ENCODE results near the gene TEX2.

Gene TEX2, protein sequence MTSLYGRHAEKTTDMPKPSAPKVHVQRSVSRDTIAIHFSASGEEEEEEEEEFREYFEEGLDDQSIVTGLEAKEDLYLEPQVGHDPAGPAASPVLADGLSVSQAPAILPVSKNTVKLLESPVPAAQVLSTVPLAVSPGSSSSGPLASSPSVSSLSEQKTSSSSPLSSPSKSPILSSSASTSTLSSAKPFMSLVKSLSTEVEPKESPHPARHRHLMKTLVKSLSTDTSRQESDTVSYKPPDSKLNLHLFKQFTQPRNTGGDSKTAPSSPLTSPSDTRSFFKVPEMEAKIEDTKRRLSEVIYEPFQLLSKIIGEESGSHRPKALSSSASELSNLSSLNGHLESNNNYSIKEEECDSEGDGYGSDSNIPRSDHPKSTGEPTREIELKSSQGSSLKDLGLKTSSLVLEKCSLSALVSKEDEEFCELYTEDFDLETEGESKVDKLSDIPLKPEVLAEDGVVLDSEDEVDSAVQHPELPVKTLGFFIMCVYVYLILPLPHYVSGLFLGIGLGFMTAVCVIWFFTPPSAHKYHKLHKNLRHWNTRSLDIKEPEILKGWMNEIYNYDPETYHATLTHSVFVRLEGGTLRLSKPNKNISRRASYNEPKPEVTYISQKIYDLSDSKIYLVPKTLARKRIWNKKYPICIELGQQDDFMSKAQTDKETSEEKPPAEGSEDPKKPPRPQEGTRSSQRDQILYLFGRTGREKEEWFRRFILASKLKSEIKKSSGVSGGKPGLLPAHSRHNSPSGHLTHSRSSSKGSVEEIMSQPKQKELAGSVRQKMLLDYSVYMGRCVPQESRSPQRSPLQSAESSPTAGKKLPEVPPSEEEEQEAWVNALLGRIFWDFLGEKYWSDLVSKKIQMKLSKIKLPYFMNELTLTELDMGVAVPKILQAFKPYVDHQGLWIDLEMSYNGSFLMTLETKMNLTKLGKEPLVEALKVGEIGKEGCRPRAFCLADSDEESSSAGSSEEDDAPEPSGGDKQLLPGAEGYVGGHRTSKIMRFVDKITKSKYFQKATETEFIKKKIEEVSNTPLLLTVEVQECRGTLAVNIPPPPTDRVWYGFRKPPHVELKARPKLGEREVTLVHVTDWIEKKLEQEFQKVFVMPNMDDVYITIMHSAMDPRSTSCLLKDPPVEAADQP

GRCh38 chr17:64263000-64263766 is at the start of gene TEX2:
TSS of gene TEX2 (minus strand) at chr17:64263260. CDS start at chr17:64214217, 49,043 bp downstream.
- H3K36me3 Mint-ChIP-seq = no peaks in the 10 kb centered on the region
- ATAC-seq (ENCODE audit: low read depth) = peak; percentile 88
- H3K27ac Mint-ChIP-seq = peak within 1 kb of the TSS; percentile 80
- H3K9me3 Mint-ChIP-seq = no peaks in the 10 kb centered on the region
- DNase-seq (ENCODE audit: low spot score in 2 of 2) = peak; percentile 76 to 80
- H3K4me3 Mint-ChIP-seq = peak within 1 kb of the TSS; percentile 91
- peaks cover 8% of the 10 kb centered on the region for H3K27me3 Mint-ChIP-seq
- peaks cover 19% of the 10 kb centered on the region for H3K4me1 Mint-ChIP-seq

DNA sequence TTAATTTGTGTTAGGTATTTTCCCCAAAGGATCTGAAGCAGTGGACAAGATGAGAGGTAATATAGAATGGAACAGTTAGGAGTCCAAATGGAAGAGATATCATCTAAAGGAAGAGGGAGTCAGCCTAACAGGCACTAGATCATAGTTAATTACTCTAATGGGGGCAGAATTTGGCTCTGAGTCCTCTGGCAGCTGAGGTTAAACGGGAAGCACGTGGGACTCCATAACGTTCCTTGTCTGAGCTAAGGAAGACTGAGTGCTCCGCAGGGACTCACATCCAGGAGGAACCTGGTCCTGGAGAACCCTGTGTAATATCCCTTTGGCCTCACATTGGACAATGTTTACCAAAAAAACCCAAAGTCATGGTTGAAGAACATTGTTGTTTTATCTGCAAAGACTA is 46.6 kb upstream of the TEX2 start:
- H3K27ac Mint-ChIP-seq = no peak overlapping the region
- peaks cover 2% of the 10 kb centered on the region for H3K4me1 Mint-ChIP-seq
- H3K9me3 Mint-ChIP-seq = no peaks in the 10 kb centered on the region
- H3K36me3 Mint-ChIP-seq = no peaks in the 10 kb centered on the region
- no peak for ATAC-seq (ENCODE audit: low read depth)
- no peaks in the 10 kb centered on the region for H3K27me3 Mint-ChIP-seq
- H3K4me3 Mint-ChIP-seq = no peak overlapping the region
- DNase-seq (ENCODE audit: low spot score in 2 of 2) = no peak

- no peak for DNase-seq (ENCODE audit: low spot score in 2 of 2)
- no peaks in the 10 kb centered on the region for H3K27me3 Mint-ChIP-seq
- H3K36me3 Mint-ChIP-seq = no peaks in the 10 kb centered on the region
- ATAC-seq (ENCODE audit: low read depth) = no peak
- H3K4me1 Mint-ChIP-seq = peaks cover 2% of the 10 kb centered on the region
- H3K4me3 Mint-ChIP-seq = no peak overlapping the region
- no peak overlapping the region for H3K27ac Mint-ChIP-seq
- H3K9me3 Mint-ChIP-seq = no peaks in the 10 kb centered on the region
Measured at GRCh38 chr17:64309021-64309420, 46.0 kb upstream of the TEX2 start.

- no peaks in the 10 kb centered on the region for H3K27me3 Mint-ChIP-seq
- no peak overlapping the region for H3K4me3 Mint-ChIP-seq
- no peaks in the 10 kb centered on the region for H3K36me3 Mint-ChIP-seq
- no peaks in the 10 kb centered on the region for H3K9me3 Mint-ChIP-seq
- peaks cover 2% of the 10 kb centered on the region for H3K4me1 Mint-ChIP-seq
- no peak overlapping the region for H3K27ac Mint-ChIP-seq
- ATAC-seq (ENCODE audit: low read depth) (peak; percentile 71), DNase-seq (ENCODE audit: low spot score in 2 of 2) (peak; percentile 61 to 62)
Measured at GRCh38 chr17:64306850-64307463, 43.9 kb upstream of the TEX2 start.

GRCh38 chr17:64304551-64304950 is 41.5 kb upstream of the TEX2 start:
- no peaks in the 10 kb centered on the region for H3K9me3 Mint-ChIP-seq
- peaks cover 2% of the 10 kb centered on the region for H3K4me1 Mint-ChIP-seq
- H3K27me3 Mint-ChIP-seq = peaks cover 3% of the 10 kb centered on the region
- no peaks in the 10 kb centered on the region for H3K36me3 Mint-ChIP-seq
- H3K4me3 Mint-ChIP-seq = no peak overlapping the region
- DNase-seq (ENCODE audit: low spot score in 2 of 2) = no peak
- no peak overlapping the region for H3K27ac Mint-ChIP-seq
- no peak for ATAC-seq (ENCODE audit: low read depth)

DNA sequence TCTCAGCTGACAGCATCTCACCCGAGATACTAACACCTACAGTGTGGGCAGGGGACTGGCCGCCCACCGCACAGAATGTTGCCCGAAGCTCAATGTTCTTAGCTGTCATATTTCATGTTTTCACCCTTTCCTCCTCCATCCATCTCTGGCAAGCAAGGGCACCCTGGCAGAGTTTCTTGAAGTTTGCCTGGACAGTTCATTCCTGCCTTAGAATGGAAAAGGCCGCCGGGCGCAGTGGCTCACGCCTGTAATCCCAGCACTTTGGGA is 37.6 kb upstream of the TEX2 start:
- Mint-ChIP-seq H3K27me3 (peaks cover 3% of the 10 kb centered on the region), H3K4me1 (no peaks in the 10 kb centered on the region), H3K27ac (no peak overlapping the region), H3K4me3 (no peak overlapping the region), H3K9me3 (no peaks in the 10 kb centered on the region), H3K36me3 (no peaks in the 10 kb centered on the region)
- no peak for DNase-seq (ENCODE audit: low spot score in 2 of 2)
- no peak for ATAC-seq (ENCODE audit: low read depth)

DNA sequence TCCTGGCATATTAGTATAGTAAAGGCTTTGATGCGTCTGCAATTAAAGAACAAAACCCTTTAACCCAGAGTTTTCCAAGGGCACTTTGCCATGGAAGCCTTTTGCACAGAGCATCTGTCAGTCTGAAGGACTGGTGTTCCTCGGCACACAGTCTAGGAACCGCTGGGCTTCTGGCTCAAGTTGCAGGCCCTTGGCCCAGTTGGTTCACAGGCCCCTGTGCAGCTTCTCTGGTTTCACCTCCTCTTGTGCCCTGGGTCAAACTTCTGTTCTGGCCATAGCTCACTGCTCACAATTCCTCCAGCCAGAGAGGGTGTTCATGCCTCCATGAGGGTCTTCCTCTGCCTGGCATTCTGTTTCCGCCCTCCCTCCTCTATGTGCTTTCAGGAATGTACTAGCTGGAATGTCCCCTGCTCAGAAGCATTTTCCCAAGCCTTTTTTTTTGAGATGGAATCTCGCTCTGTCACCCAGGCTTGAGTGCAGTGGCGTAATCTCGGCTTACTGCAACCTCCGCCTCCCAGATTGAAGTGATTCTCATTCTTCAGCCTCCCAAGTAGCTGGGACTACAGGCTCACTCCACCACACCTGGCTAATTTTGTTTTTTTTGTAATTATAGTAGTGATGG is 34.5 kb upstream of the TEX2 start:
- H3K27ac Mint-ChIP-seq = no peak overlapping the region
- peaks cover 3% of the 10 kb centered on the region for H3K27me3 Mint-ChIP-seq
- H3K4me1 Mint-ChIP-seq = peaks cover 3% of the 10 kb centered on the region
- H3K4me3 Mint-ChIP-seq = no peak overlapping the region
- H3K36me3 Mint-ChIP-seq = no peaks in the 10 kb centered on the region
- no peaks in the 10 kb centered on the region for H3K9me3 Mint-ChIP-seq
- ATAC-seq (ENCODE audit: low read depth) = no peak
- no peak for DNase-seq (ENCODE audit: low spot score in 2 of 2)

DNA sequence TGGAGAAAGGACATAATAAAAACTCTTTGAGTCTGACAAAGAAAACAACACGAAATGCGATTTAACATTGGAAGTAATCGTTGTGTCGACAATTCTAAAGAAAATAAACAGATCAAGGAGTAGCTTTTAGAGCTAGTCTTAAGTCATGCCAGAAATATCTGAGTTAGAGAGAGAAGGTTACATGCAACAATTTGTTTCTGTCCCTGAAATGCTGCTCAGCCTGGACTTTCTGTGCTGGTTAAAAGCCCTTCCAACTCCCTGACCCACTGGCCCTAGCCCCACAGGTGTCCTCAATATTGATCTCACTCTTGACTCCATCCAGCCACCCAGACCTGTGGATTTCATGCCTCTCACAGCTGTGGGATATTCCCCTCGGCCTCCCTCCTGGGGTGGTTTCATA is 33.2 kb upstream of the TEX2 start:
- H3K4me3 Mint-ChIP-seq = no peak overlapping the region
- H3K27ac Mint-ChIP-seq = no peak overlapping the region
- ATAC-seq (ENCODE audit: low read depth) = no peak
- DNase-seq (ENCODE audit: low spot score in 2 of 2) = no peak
- peaks cover 3% of the 10 kb centered on the region for H3K27me3 Mint-ChIP-seq
- no peaks in the 10 kb centered on the region for H3K36me3 Mint-ChIP-seq
- peaks cover 3% of the 10 kb centered on the region for H3K4me1 Mint-ChIP-seq
- H3K9me3 Mint-ChIP-seq = peaks cover 4% of the 10 kb centered on the region

DNA sequence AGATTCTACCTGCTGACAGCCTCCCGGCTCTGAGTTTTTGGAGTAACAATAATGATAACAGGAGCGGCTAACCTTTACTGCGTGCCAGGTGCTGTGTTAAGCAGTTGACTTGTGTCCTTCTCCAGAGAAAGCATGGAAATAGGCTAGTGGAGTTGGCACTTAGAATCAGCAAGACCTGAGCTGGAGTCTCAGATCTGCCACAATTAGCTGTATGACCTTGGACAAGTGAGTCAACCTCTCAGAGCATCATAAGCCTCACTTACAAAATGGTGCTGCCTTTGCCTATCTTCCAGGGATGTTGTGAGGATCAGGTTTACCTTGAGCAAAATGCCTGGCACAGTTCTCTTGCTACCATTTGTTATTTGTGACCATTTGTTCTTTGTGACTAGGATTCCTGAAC is 32.1 kb upstream of the TEX2 start:
- no peak for DNase-seq (ENCODE audit: low spot score in 2 of 2)

DNA sequence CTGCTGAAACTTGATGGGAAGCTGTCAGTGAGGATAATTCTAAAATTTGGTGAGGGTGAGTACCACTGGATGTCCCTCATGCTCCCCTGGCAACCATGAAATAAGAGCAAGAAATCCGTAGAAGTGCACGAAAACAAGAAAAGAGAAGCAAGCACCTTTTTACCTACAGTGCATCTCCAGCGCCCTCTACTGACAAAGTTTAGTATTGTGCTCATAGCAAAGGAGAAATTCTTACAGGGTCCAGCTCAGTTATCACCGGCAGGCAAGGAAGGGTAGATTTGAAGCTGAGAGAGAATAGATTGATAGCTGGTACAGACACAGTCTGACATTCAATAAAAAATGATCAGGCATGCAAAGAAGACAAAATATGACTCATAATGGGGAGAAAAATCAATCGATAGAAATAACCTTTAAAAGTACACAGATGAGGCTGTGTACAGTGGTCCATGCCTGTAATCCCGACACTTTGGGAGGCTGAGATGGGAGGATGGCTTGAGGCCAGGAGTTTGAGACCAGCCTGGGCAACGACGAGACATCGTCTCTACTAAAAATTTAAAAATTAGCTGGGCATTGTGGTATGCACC is 28.3 kb upstream of the TEX2 start:
- Mint-ChIP-seq H3K27ac (no peak overlapping the region), H3K36me3 (no peaks in the 10 kb centered on the region), H3K27me3 (peaks cover 2% of the 10 kb centered on the region), H3K4me1 (peaks cover 3% of the 10 kb centered on the region), H3K4me3 (no peak overlapping the region), H3K9me3 (peaks cover 5% of the 10 kb centered on the region)
- DNase-seq (ENCODE audit: low spot score in 2 of 2) (no peak), ATAC-seq (ENCODE audit: low read depth) (no peak)

More for the DNA sequence above, 32.1 kb upstream of the TEX2 start:
- H3K4me1 Mint-ChIP-seq = peaks cover 3% of the 10 kb centered on the region
- no peak for ATAC-seq (ENCODE audit: low read depth)
- H3K27ac Mint-ChIP-seq = no peak overlapping the region
- H3K4me3 Mint-ChIP-seq = no peak overlapping the region
- H3K9me3 Mint-ChIP-seq = peaks cover 5% of the 10 kb centered on the region
- H3K36me3 Mint-ChIP-seq = no peaks in the 10 kb centered on the region
- peaks cover under 1% of the 10 kb centered on the region for H3K27me3 Mint-ChIP-seq

GRCh38 chr17:64289741-64290141 is 26.7 kb upstream of the TEX2 start:
- DNase-seq (ENCODE audit: low spot score in 2 of 2) (no peak), ATAC-seq (ENCODE audit: low read depth) (no peak)
- peaks cover 5% of the 10 kb centered on the region for H3K9me3 Mint-ChIP-seq
- H3K4me1 Mint-ChIP-seq = peaks cover 3% of the 10 kb centered on the region
- H3K4me3 Mint-ChIP-seq = no peak overlapping the region
- H3K27me3 Mint-ChIP-seq = peaks cover 3% of the 10 kb centered on the region
- H3K27ac Mint-ChIP-seq = no peak overlapping the region
- no peaks in the 10 kb centered on the region for H3K36me3 Mint-ChIP-seq

DNA sequence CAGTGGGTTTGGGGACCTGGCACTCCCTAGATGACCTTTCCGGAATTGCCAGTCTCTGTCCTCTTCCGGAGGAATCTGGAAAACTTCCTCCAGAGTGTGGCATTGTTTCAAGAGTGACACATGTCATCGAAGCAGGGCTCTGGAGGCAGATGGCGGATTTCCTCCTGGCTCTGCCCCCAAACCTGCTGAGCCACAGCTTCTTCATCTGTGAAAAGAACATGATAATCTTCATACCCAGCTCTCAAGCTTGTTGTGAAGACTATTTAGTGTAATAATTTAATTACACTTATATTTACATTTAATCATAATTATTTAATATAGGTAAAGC is 19.7 kb upstream of the TEX2 start:
- Mint-ChIP-seq H3K4me3 (no peak overlapping the region), H3K27ac (no peak overlapping the region), H3K9me3 (no peaks in the 10 kb centered on the region), H3K4me1 (peaks cover 4% of the 10 kb centered on the region), H3K36me3 (no peaks in the 10 kb centered on the region), H3K27me3 (peaks cover 4% of the 10 kb centered on the region)
- ATAC-seq (ENCODE audit: low read depth) (no peak), DNase-seq (ENCODE audit: low spot score in 2 of 2) (no peak)

Measured in memory B cell (primary cell).